ENCODE measurements around the gene USP49. TPM values are rescaled to one million over a fixed set of nuclear protein-coding genes. Genes with fewer than 3 reads are reported as not detected.
A peak's percentile ranks its signal among the peaks of the same experiment; 100 is the strongest.

Gene USP49
- total and polyA plus RNA-seq, 2 of the 13 experiments (the other 11 are each of a cell fraction or from before 2014, with no cell fraction given) = 2.9 to 4.3 TPM

- TF ChIP-seq NFYC (CRISPR knock-in tag; IDR thresholded peaks at IDR 0.05) = no peak
- TF ChIP-seq GZF1 (CRISPR knock-in tag; IDR thresholded peaks at IDR 0.05) = 0 out of 2 replicates have a peak, but pooled peaks have one; percentile 23
- TF ChIP-seq ZNF432 (CRISPR knock-in tag; IDR thresholded peaks at IDR 0.05; ENCODE audit: borderline replicate concordance) = no peak
- no peak for TF ChIP-seq ZNF138 (CRISPR knock-in tag; IDR thresholded peaks at IDR 0.05; ENCODE audit: low read depth)
- TF ChIP-seq ZZZ3 (CRISPR knock-in tag; IDR thresholded peaks at IDR 0.05; ENCODE audit: borderline replicate concordance) = no peak
- peak; percentile 31; the same call in 1 of the 2 replicates for TF ChIP-seq ZFY (CRISPR knock-in tag; IDR thresholded peaks at IDR 0.05)
- no peak for TF ChIP-seq MAFK (conservative IDR thresholded peaks at IDR 0.05 in 1 of 2, IDR thresholded peaks at IDR 0.05 in 1 of 2; ENCODE audit: low read length in 2 of 2)
- TF ChIP-seq BCL3 (CRISPR knock-in tag; IDR thresholded peaks at IDR 0.05) = peak; percentile 42; the same call in 1 of the 2 replicates
- TF ChIP-seq PLRG1 (conservative IDR thresholded peaks at IDR 0.05) = no peak
- TF ChIP-seq AKNA (CRISPR knock-in tag; IDR thresholded peaks at IDR 0.05; ENCODE audit: borderline replicate concordance) = no peak
- no peak for TF ChIP-seq ZNF329 (CRISPR knock-in tag; IDR thresholded peaks at IDR 0.05; ENCODE audit: low read depth)
- no peak for TF ChIP-seq FOXP1 (IDR thresholded peaks at IDR 0.05)
- TF ChIP-seq FOXP1 (CRISPR knock-in tag; IDR thresholded peaks at IDR 0.05) = no peak
- no peak for TF ChIP-seq ZNF180 (CRISPR knock-in tag; IDR thresholded peaks at IDR 0.05; ENCODE audit: borderline replicate concordance, low read depth)
- TF ChIP-seq YEATS4 (CRISPR knock-in tag; IDR thresholded peaks at IDR 0.05; ENCODE audit: borderline replicate concordance) = peak; percentile 78
- TF ChIP-seq MIER2 (CRISPR knock-in tag; IDR thresholded peaks at IDR 0.05) = no peak
- peak; percentile 0; the same call in 1 of the 2 replicates for TF ChIP-seq ZSCAN22 (CRISPR knock-in tag; IDR thresholded peaks at IDR 0.05)
- no peak; the same call in 1 of the 2 replicates for TF ChIP-seq ZSCAN12 (CRISPR knock-in tag; IDR thresholded peaks at IDR 0.05)
- TF ChIP-seq TOPORS (CRISPR knock-in tag; IDR thresholded peaks at IDR 0.05) = peak; percentile 91
- no peak for TF ChIP-seq SOX13 (IDR thresholded peaks at IDR 0.05)
- peak in 1 of 2 experiments; percentile 30; a peak in 1 of 4 replicates for TF ChIP-seq SOX13 (CRISPR knock-in tag; conservative IDR thresholded peaks at IDR 0.05 in 1 of 2, IDR thresholded peaks at IDR 0.05 in 1 of 2)
- no peak; the same call in 1 of the 2 replicates for TF ChIP-seq ZHX1 (CRISPR knock-in tag; IDR thresholded peaks at IDR 0.05; ENCODE audit: low read depth)
Measured at GRCh38 chr6:41786451-41787218, 108.5 kb downstream of the USP49 start (continued).
